HG03520 (cell line): ENCODE data around the gene TUBAL3.

ENCODE experiments used
- ATAC-seq: cut with Tn5 transposase; IDR thresholded peaks from one replicate; pipeline ENCODE4 v1.9.1; 2021; ENCODE audit warnings: mild to moderate bottlenecking, moderate library complexity; ENCODE audit not compliant: unreplicated experiment

Gene TUBAL3

DNA sequence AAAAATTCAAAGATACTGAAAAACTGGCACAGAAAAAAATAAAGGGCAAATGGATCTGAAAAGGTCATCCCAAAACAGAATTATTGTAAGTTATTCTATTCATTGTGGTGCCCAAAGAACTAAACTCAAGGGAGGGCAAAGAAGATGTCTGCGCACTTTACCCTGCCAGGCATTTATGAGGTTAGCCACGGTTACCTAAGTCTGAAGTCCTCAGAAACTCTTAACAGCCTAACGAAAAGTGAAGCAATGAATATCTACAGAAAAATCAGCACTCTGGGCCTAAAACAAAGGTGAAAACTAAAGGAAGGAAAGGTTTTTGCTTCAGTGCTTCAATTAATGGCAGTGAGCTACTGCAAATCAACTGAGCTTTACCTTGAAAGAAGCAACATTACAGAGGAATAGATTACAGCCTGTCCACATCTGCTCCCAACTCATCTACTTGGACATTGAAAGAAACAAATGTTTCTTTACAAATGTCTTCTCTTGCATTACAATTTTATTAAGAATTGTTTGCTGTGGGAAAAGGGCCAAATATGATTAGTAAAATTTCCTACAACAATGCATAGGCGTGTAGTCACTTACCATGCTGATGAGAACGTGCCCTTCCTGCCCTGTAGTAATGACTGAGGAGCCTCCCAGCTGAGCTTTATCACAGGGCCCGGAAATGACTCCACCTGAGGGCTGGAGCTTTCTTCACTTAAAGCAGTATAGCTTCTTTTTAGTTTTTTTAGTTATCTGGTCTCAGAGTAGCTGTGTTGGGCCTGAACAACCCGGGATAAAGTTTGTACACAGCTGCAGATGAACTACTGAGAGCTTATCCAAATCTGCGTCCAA is at the start of gene TUBAL3:
Gene TUBAL3 (minus strand): TSS at position 621 of the 834 bp plus-strand sequence. CDS start 36 bp downstream, at position 585.
- ATAC-seq, result no peak

DNA sequence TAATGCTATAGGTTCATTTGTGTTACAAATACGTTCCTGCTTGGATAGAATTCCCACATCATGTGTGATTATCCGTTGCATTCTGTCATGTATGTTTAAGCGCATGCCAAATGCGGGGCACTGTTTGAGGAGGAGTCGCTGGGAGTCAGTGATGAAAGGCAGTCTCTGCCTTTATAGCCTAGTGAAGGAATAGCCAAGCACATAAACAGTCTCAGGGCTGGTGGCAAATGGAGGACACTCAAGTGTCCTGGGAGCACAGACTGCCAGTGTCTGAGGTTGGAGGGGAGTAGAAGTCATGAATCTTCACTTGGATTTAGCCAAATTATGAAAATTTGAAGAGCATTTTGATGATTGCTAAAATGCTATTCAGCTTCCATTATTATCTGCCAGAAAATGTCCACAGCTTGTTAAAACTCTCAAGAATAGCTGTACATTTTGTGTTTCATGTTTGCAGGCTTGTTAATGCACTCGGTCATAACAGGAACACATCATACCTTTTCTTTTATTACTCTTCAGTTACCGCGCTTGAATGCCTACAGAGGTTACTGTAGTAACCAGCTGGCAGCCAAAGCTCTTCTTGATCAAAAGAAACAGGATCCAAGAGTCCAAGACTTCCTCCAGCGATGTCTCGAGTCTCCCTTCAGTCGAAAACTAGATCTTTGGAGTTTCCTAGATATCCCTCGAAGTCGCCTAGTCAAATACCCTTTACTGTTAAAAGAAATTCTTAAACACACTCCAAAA is 49.3 kb upstream of the TUBAL3 start:
- ATAC-seq, result no peak

DNA sequence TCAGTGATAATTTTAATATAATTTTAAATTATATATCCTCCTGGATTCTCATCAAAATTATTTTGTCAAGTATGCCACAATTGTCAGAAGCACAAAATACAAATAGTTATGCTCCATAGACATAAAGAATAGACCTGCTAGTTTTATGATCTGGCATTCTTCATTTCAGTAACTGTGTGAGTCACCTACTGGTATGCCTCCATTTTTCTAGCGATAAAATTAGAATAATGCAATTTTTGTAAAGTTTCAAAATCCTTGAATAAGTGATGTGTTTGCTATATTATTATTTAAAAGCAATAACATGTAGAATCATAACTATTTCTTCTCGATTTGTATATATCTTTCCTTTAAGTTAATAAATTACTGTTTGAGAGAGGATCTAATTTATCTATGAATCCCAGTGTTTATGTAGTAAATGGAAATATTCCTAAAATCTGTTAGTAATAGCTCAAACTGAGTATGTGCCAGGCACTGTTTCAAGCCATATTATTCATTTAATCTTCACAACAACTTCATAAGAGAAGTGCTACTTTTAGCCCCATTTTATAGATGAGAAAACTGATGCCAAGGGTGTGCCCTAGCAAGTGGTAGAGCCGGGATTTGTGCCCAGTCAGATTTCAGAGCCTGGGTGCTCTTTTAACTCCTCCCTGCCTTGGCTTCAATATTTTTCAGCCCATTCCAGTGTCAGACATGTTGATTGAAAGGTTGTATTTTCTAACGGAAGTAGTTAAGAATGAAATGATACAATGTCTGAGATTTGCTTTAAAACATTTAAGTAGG is 46.2 kb upstream of the TUBAL3 start:
- ATAC-seq, result no peak

DNA sequence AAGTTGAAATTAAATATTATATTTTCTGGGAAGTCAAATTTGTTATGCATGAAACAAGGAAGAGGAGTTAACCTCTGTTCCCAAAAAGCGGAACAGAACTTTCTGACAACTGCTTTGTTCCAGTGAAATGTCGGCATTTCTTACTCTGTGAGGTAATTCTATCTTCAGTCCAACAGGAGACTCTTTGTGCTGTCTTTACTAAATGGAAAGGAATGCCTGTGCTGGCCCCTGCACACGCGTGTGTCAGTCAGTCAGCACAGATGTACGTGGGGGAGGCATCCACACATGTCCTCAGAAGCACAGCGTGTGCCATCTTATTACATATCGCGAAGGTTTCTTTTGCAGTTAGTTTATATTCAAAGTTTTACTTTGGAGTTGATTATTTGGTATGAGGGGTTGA is 45.2 kb upstream of the TUBAL3 start:
- ATAC-seq, result no peak

DNA sequence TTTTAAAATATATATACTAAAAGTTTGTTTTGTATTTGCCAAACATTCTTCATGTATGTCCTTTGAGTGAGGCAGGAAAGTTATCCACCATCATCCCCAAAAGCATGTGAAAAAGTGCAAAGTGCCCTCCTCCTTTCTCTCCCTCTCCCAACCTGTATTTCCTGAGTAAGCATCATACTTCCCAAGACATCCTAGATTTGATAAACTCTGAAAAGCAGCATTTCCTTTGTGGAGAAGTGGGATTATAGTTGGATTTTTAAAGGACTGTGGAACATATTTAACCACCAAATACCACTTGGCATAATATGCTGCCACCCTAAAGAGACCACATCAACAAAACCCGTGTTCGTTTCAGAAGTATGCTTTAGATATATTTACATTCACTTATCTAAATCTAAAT is 44.6 kb upstream of the TUBAL3 start:
- ATAC-seq, result no peak

DNA sequence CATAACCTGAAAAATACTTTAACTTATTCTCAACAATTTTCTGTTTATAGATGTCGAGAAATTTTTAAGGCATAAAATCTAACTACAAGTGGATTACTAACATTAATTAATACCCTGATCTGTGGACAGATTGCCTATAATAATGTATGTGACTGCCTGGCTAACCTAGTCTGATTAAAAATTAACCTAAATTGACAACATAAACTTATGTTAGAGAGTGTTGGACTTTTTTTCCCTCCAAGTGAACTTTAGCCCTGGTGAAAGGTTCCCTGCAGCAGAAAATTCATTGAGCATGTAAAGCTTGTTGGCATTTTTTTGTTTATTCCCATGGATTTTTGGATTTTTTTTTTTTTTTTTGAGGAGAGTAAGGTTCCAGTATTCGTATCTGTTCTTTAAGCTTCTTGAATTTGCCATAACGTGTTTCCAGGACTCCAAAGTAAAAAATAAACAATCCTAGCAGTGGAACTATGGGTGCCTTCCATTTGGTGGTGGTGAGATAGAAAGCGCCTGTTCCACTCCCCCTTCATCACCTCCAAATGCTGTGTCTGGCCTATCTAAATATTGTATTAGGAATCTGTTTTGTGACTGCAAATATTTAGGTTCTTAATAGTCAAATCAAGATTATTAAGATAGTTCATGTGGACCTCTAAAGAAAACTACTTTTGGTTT is 43.8 kb upstream of the TUBAL3 start:
- ATAC-seq, result no peak

DNA sequence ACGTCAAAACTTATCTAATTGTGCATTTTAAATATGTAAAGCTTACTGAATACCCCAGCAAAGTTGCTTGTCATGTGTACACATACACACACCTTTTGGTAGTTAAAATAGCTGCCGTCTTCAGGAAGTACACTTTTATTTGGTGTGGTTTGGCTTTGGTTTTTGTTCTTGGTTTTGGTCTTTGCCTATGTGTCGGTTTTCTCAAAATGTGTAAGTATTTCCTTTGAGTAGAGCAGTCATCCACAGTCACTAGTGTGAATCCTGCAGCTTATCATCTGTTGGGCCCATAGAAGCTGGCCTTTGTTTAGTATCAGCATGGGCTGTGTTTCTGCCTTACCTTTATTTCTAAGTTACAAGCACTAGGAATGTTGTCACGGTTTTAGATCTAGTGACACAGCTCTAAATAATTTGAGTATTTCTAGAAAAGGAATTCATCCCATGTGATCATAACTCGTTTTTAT is 43.0 kb upstream of the TUBAL3 start:
- ATAC-seq, result peak; percentile 41

DNA sequence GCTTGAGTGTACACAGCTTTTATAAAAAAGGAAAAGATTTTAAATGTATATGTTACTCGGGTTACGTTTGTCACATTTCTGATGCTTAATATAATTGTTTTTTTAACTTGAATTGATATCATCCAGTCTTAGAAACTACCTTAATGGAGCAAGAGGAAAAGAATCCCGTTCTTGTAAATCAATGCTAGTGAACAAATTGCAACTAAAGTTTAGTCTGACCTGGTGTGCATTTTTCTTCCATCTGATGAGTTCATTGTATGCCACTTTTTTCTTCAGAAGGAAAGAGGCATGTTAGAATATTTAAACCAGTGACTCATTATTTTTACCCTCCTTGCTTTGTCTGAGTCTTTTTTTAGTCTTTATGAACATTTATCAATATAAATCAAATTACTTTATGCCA is 42.4 kb upstream of the TUBAL3 start:
- no peak for ATAC-seq

DNA sequence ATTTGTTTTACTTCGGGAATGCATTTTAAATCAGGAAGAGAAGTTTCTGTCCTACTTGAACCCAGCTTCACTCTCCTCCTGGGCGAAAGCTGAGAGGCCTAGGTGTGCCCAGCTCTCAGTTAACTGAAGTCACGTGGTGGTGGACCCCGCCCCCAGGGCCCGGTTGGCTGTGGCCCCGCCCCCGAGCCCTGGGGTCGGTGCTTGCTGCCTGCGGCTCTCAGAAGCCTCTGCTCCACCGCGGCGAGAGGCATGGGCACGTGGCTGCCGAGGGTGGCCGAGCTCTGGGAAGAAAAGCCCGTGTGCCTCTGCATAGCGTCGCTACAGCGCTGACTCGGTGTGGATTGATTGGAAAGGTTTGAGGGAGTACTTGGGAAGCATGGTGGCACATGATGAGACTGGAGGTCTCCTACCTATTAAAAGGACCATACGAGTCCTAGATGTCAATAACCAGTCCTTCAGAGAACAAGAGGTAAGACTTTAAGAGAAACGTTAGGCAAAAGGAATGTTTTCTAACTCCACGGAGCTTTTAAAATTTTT is 41.8 kb upstream of the TUBAL3 start:
- ATAC-seq, result no peak

DNA sequence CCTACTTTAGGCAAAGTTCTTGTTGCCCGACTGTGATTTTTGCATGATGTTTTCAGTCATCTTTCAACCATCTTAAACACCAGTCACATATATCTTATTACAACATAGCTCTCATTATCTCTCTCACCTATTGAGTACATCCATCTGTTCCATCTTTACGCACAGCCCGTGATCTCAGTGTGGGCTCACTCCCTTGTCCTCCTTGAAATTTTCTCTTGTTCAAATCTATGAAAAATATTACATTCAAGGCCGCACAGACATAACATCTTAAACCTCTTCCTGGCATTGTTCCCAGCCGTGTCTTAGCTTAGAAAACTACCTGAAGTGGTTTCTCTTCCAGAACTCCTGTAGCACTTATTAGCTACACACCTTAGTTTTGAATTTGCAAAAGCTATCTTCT is 40.4 kb upstream of the TUBAL3 start:
- no peak for ATAC-seq

DNA sequence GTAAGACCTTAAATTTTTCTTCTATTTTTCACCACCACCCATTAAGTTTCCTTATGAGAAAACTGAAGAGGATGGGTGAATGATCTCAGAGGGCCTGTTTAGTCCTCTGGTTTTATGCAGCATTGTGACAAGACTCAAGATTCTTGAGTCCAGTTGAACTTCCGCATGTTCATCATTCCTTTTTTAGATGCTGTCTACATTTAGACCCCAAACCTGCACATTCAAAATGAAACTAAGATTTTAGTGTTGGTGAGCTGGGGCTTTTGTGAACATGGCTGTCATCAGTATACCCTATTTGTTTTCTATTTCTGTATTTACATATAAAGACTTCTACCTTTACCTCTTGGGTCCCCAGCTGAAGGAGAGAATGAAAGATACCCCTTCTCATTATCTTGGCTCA is 38.8 kb upstream of the TUBAL3 start:
- ATAC-seq, result peak; percentile 75

DNA sequence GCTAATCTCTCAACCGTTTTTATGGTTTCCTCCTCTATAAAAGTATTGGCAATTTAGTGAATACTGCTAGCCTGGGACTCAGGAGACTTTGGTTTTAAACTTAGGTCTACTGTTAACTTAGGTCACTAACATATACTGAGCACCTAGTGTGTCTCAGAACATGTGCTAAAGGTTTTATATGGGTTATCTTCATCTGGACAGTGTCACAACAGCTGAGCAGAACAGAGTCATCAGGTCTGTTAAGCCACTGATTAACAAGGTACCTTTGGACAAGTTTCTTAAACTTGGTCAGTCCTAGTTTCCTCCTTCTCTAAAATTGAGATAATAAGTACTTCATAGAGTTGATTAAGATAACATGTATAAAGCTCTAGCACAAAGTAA is 38.4 kb upstream of the TUBAL3 start:
- ATAC-seq, result peak; percentile 26

DNA sequence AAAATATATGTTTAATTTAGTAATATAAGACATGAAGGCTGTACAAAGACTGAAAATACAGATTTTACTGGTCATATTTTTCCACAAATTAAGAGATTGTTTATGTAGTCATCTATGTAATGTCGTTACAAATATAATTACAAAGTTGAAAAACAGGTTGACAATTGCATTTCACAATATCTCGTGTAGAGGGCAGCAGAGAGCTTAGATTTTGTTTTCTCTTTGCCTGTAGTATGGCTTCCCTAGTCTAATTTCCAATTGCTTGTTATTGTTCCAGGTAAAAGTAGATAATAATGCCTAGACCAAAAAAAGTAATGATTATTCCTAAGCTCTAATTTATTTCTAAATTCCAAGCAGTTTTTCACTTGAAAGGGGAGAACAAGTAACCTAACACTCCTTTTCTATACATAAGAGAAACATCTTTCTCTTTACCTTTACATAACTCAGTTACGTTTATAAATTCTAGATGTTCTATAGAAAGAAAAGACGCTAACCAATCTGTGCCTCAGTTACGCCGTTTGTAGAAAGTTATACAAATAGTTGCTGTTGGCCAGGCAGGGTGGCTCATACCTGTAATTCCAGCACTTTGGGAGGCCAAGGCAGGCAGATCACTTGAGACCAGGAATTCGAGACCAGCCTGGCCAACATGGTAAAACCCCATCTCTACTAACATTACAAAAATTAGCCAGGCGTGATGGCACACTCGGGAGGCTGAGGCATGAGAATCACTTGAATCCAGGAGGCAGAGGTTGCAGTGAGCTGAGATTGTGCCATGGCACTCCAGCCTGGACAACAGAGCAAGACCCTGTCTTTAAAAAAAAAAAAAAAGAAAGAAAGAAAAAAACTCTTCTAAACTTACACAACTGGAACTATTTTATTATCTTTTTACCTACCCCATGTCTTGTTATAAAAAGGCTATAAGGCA is 37.7 kb upstream of the TUBAL3 start:
- ATAC-seq, result no peak

DNA sequence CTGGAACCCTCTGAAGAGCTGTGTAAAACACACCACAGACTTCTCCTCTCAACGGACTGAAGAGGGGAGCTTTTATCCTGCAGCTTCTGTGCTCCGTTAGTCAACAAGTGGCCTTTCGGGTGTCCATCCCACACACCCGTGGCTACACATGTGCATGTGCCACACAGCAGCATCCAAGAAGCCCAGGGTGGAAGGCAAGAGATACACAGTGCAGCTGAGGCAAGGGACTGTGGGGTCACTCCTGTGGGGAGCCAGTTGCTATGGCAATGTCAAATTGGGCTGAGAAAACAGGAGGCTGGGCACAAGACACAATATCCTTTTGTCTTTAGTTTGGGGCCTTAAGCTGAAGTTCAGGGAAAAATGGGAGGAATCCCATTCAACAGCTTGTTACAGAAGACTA is 36.5 kb upstream of the TUBAL3 start:
- ATAC-seq, result no peak

DNA sequence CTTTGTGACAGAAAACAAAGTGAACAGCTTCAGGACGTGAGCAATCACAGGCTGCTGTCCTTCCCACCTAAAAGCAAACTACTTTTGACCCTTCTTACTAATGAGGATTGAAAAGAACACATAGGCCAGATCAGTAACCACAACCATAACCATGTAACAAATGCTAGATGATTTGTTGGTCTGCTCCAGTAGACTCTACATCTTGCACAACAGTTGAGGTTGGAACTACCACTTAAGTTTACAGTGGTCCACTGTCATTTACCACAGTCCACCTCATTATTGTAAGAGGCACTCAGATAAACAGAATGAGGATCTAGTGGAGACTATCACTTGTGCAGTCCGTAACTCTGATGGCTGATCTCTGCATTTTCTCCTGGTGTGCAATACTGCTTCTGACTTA is 35.6 kb upstream of the TUBAL3 start:
- no peak for ATAC-seq

DNA sequence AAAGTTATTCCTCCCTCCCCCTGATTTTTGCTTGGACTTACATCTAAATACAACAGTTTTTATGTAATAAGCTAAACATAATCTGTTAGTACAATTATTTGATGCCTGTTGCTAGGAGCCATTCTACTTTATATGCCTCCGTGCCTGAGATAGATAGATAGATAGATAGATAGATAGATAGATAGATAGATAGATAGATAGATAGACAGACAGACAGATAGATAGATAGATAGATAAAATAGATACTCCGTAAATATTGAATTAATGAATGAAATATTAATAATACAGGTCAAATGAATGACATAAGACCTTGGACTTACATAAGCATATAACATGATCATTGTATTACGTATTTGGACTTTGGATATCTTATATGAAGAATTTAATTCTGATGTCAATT is 30.7 kb upstream of the TUBAL3 start:
- ATAC-seq, result no peak

DNA sequence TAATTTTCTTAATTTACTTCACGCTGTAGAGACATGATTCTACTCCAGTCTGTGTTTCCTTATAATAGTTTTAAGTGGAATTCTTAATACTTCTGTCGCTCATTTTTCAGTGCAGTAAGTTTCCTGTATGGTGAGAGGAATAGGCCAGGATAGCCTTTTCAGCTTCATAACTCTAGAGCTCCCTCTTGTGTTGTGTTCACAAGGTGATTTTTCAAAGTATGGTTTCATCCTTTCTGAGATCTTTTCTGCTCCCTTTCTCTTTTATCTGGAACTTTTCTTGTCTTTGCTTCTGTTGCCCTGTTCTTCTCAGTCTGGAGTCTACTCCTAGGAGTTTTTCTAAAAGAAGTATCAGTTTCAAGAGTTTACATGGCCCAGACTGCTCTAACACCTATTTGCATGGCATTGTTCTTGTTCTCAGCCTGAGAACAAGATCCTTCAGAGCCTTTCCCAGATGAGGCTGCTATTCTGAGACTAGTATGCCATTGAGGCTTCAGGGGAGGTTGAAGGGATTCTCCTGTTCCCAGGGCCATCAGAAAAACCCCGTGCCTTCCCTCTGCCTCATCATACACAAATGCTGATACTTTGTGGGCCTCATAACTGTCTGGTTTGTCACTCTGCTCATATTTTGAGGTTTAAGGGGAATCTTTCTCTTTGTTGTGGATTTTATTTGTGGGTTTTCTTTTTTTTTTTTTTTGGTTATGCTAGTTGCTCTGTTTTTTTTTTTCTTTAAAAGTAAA is 29.6 kb upstream of the TUBAL3 start:
- ATAC-seq, result no peak

DNA sequence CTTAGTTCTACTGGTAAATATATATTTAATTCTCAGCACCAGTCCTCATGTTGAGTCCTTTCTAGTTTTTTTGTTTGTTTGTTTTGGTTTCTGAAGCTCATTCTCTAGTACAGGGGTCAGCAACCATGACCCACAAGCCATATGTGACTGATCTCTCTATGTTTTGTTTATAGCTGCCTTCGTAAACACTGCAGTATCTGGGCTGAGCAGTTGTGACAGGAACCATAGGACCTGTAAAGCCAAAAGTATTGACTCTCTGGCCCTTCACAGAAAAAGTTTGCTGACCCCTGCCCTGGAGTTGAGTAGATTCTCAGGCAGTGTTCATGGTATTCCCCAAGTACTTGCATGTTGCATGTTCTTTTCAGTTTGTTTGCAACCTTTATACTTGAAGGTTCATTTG is 28.6 kb upstream of the TUBAL3 start:
- ATAC-seq, result no peak

DNA sequence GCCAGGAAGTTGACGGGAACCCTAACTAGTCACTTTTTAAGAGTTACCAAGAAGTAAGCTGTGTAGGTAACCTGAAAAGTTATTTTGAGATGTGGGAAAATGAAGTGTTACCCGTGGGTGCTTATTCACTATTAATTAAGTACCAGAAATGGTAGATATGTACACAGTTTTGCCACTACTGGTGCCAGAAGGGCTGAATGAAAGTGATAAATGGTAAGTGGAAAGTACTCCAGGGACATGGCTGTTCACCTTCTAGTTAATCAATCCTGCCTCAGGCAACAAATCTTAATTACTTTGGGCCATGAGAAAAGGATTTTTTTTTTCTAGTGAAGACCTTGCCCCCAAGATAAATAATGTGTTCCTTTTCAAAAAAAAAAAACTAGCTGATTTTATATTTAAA is 23.5 kb upstream of the TUBAL3 start:
- no peak for ATAC-seq
